Measurements from ENCODE around the gene CDH22.

Gene CDH22

DNA sequence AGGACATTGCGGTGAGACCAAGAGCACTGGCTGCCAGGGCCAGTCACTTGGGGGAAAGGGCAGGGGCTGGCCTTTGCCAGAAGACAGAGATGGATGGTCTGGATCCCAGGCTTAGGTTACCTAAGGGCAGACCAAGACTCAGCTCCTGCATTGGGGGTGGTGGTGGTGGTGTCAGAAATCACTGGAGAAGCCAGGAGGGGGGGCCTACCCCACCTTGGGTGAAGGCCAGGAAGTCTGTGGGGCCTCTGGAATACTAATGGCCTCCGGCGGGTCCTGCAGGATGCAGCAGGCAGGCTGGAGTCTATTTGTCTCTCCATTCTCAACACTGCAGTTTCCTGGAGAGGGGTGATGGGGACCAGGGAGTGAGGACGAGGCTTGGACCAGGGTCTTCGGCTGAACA lies 157.4 kb downstream of the CDH22 start:
- TF ChIP-seq, protein P1, sequence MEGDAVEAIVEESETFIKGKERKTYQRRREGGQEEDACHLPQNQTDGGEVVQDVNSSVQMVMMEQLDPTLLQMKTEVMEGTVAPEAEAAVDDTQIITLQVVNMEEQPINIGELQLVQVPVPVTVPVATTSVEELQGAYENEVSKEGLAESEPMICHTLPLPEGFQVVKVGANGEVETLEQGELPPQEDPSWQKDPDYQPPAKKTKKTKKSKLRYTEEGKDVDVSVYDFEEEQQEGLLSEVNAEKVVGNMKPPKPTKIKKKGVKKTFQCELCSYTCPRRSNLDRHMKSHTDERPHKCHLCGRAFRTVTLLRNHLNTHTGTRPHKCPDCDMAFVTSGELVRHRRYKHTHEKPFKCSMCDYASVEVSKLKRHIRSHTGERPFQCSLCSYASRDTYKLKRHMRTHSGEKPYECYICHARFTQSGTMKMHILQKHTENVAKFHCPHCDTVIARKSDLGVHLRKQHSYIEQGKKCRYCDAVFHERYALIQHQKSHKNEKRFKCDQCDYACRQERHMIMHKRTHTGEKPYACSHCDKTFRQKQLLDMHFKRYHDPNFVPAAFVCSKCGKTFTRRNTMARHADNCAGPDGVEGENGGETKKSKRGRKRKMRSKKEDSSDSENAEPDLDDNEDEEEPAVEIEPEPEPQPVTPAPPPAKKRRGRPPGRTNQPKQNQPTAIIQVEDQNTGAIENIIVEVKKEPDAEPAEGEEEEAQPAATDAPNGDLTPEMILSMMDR (IDR thresholded peaks at IDR 0.05; ENCODE audit: control insufficient read depth, extremely low read depth, insufficient read depth): no peak
- H3K4me3 ChIP-seq (ENCODE audit: low read depth, low read length): no peak overlapping the region
- no peak for DNase-seq (ENCODE audit: low read depth)

DNA sequence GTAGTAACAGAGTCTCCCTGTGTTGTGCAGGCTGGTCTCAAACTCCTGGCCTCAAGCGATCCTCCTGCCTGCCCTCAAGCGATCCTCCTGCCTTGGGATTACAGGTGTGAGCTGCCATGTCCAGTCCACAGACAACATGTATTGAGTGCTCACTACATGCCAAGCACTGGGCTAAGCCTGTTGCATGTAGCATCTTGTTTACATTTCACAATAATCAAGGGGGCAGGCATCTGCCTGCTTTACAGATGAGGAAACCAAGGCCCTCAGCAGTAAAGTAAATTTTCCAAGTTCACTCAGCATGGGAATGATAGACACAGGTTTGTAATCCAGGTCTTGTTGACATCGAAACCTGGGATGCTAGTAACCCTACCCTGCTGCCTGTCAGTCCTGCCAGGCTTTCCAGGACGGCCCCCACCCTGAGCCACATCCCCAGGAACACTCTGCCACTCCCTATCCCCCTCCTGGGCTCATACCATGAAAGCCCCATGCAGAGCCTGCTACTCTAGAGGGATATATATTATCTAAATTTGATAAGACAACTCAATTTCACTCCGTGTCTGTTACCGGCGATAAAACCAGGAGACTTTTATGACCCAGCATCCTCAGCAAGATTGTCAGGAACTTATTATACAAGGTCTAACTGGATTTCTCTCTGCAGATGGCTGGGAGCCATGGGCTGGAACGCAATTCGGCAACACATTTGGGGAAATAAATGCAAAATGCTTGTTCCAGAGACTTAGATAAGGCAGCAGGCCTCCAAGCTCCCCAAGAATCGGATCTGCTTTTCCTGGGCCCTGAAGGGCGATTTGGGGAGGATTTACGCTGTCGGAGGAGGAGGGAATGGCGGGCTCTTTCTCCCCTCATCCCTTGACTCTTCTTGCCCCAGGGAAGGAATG lies 159.7 kb downstream of the CDH22 start:
- TF ChIP-seq, protein P1 (IDR thresholded peaks at IDR 0.05; ENCODE audit: control insufficient read depth, extremely low read depth, insufficient read depth): no peak
- no peak for DNase-seq (ENCODE audit: low read depth)
- no peak overlapping the region for H3K4me3 ChIP-seq (ENCODE audit: low read depth, low read length)

DNA sequence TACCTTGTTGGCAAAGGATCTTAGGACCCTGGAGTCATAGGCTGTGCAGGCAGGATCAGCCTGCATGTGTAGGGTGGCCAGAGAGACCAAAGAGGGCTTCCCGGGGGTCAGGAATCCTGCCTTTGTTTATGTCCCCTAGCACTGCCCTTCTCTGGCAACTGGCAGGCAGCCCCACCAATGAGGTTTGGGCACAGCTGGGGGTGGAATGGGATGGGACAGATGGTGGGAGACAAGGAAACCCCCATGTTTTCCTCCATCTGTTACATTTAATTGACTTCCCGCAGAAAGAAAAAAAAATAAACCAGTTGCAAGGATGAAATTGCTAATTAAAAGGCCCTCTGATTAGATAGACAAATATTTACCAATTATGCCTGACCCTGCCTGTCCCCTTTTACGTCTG lies 162.6 kb downstream of the CDH22 start:
- H3K4me3 ChIP-seq (ENCODE audit: low read depth, low read length): no peak overlapping the region
- TF ChIP-seq, protein P1 (IDR thresholded peaks at IDR 0.05; ENCODE audit: control insufficient read depth, extremely low read depth, insufficient read depth): no peak
- no peak for DNase-seq (ENCODE audit: low read depth)

DNA sequence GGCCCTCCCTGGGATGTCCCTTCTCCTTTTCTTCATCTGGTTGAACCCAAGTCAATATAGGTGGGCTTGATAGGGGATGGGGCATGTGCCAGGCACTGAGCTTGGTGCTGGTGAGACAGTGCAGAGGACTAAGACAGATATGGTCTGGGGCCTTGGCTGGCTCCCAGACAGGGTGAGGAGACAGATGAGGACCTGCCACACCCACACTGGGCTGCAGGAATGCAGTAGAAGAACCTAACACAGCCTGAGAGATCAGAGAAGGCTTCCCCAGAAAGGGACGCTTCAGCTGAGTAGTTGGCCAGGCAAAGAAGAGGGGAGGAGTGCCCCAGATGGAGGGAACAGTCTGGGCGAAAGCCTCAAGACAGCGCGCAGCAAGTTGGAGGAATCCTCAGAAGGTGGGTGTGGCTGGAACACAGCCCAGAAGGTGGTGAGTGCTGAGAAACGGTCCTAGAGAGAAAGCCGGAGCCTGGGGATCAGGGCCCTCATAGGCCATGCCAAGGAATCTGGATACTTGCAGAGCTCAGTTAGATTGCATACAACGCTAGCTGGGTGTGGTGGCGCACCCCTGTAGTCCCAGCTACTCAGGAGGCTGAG lies 163.8 kb downstream of the CDH22 start:
- no peak overlapping the region for H3K4me3 ChIP-seq (ENCODE audit: low read depth, low read length)
- no peak for DNase-seq (ENCODE audit: low read depth)
- TF ChIP-seq, protein P1 (IDR thresholded peaks at IDR 0.05; ENCODE audit: control insufficient read depth, extremely low read depth, insufficient read depth): no peak

DNA sequence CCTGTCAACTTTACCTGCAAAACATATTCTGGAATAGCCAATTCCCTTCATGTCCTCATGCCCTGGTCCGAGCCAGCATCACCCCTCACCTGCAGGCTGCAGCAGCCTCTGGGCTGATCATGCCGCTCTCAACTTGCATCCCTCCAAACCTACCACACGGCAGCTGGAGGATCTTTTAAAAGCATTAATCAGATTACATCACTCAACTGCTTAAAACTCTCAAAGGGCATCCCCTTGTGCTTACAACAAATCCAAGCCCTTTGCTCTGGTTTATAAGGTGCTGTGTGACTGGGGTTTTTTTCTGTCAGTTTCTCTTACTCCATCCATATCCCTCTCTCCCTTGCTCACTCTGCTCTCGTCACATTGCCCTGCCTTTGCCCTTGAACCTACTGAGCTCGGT lies 166.2 kb downstream of the CDH22 start:
- DNase-seq (ENCODE audit: low read depth): no peak
- TF ChIP-seq, protein P1 (IDR thresholded peaks at IDR 0.05; ENCODE audit: control insufficient read depth, extremely low read depth, insufficient read depth): no peak
- H3K4me3 ChIP-seq (ENCODE audit: low read depth, low read length): no peak overlapping the region

DNA sequence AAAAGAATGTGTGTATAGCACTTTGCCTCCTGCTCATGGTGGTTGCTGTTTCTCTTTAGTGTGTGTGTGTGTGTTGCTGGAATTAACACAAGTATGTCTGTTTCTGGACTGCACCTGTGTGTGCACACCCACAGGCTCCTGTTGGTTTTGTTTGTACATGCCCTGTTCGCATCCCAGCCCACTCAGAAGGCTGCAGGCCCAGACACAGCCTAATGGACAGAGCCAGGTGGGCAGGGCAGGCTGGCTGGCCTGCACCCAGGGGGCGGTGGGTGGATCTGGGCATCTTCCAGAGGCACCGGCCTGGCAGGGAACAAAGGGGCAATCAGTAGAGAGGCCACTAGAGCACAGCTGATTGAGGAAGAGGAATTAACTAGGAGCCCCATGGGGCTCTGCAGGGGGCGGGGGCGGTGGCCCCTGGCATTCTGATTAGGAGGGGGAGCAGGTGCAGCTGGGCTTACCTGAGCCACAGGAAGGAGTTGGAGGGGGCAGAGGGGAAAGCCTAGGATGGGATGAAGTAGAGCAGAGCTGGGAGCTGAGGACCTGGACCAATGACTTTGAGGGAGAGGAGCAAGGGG lies 168.3 kb downstream of the CDH22 start:
- no peak for DNase-seq (ENCODE audit: low read depth)
- H3K4me3 ChIP-seq (ENCODE audit: low read depth, low read length): no peak overlapping the region
- TF ChIP-seq, protein P1 (IDR thresholded peaks at IDR 0.05; ENCODE audit: control insufficient read depth, extremely low read depth, insufficient read depth): no peak

All from LNCaP clone FGC (cell line).